D721Med (cell line): Measurements from ENCODE around the gene CFAP92.
A peak's percentile ranks its signal among the peaks of the same experiment; 100 is the strongest.

ENCODE experiments used
- DNase-seq: peaks from one replicate; pipeline ENCODE4 v3.0.0; 2011; ENCODE audit warnings: low spot score; ENCODE audit not compliant: insufficient read length
- FAIRE-seq: peaks from 2 replicates; lab custom pipeline; 2011; peaks lifted over from hg19 to GRCh38; lab: Jason Lieb, UNC
- TF ChIP-seq, protein P1 (sequence below): IDR thresholded peaks from 2 replicates; pipeline ENCODE4 v1.5.1; 2012; ENCODE audit warnings: mild to moderate bottlenecking, control low read depth; ENCODE audit not compliant: insufficient read depth; ENCODE audit errors: missing control alignments

CFAP92 gene

DNA sequence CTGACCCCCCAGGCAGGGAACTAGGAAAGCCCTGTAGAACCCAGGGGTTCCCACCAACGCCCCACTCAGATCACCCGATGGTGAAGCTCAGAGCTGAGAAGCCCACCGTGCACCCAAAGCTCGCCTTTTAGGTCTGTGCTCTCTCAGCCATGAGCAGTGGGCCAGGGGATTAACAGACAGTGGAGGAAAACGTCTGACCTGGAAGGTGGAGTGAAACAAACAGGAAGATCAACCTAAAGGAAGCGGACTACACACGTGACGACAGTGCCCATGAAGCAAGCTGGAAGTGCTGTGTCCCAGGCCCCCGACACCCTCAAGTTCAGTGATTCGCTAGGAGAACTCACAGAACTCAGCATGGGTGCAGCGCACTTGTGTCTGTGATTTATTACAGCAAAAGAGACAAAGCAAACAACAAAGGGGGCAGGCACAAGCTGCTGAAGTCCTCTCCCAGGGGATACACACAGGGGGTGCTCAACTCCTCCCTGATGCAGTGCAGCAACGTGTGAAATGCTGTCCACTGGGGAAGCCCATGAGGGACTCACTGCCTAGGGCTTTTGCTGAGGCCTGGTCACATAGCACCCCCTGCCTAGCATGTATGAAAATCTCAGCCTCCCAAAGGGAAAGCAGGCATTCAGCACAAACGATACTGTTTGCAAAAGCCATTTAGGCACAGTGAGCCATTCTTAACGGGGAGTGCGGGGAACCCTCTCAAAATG lies 43.5 kb downstream of the CFAP92 start:
- no peak for FAIRE-seq
- peak; percentile 45 for DNase-seq
- TF ChIP-seq, protein P1, sequence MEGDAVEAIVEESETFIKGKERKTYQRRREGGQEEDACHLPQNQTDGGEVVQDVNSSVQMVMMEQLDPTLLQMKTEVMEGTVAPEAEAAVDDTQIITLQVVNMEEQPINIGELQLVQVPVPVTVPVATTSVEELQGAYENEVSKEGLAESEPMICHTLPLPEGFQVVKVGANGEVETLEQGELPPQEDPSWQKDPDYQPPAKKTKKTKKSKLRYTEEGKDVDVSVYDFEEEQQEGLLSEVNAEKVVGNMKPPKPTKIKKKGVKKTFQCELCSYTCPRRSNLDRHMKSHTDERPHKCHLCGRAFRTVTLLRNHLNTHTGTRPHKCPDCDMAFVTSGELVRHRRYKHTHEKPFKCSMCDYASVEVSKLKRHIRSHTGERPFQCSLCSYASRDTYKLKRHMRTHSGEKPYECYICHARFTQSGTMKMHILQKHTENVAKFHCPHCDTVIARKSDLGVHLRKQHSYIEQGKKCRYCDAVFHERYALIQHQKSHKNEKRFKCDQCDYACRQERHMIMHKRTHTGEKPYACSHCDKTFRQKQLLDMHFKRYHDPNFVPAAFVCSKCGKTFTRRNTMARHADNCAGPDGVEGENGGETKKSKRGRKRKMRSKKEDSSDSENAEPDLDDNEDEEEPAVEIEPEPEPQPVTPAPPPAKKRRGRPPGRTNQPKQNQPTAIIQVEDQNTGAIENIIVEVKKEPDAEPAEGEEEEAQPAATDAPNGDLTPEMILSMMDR, result peak; percentile 44

DNA sequence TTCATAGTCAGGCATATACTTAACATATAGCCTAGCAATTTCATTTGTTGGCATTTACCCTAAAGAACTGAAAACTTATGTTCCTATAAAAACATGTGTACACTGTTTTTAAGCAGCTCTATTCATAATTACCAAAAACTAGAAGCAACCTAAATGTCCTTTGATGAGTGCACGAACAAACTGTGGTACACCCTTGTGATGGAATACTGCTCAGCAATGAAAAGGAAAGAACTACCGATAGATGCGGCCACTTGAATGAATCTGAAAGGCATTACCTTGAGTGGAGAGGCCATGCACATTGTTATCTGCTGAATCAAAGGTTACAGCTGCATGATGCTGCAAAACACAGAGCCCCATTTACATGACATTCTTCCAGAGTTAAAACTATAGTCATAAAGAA lies 44.7 kb downstream of the CFAP92 start:
- no peak for FAIRE-seq
- DNase-seq, result no peak
- TF ChIP-seq, protein P1, result no peak

DNA sequence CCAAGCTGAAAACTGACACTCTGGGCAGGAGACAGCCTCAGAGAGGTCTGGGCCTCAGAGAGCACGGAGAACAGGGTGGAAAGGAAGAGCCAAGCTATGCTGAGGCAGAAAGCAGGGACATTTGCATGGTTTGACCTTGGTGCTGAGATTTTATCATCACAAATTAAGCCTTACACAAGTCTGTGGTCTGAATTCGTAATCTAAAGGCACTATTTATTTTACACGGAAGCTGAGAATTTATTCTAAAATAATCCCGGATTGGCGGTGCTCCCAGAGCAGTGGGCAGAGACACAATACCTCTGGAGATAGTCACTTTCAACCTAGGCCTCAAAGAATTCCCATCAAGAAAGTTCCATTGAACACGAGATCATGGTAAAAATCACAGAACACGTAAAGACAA lies 47.5 kb downstream of the CFAP92 start:
- no peak for DNase-seq
- FAIRE-seq, result no peak
- TF ChIP-seq, protein P1, result no peak

DNA sequence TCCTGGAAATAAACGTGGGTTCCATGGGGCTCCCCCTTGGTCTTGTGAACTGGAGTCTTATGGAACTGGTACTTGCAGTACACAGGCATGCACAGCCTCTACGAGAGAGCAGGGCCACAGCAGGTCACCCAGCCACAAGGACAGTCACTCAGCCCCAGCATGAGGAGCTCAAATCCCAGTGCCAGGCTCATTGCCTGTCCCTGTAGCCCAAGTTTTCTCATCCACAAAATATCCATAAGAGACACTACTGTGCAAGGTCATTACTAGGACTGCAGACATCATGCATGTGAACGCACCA lies 48.0 kb downstream of the CFAP92 start:
- no peak for DNase-seq
- no peak for FAIRE-seq
- TF ChIP-seq, protein P1, result no peak

DNA sequence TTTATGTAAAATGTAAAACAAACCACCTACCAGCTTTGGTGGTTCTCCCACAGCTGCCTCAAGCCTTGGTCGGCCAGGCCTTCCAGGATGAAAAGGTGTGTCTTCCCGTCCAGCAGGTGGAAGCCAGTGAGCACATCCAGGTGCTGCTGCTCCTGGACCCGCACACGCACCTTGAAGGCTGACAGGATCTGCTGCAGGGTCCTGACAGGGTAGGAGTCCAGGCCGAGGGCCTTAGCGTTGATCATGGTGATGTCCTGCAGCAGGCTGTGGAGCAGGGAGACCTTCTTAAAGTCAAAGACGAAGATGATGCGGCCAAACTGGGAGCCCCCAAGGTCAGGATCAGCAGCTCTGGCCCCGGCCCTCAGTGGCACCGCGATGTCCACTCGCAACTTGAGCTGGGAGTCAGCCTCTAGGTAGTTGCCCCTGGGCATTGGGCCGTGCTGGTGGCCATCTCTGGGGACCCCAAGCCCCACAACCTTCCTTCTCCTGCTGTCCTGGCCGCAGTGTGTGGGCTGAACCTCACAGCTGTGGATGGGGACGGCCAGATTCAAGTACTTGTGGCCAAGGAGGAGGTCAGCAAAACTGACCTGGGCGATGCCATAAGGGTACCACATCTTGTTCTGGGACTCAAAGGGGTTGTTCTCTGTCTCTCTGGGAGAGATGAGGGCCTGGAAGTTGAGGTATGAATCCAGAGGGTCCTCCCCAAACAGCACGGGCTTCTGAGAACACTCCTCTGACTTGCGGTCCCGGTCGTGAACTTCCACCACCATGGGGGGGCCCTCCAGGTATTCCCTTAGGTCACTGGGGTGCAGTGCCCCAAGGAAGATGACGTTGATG lies 48.6 kb downstream of the CFAP92 start:
- DNase-seq, result no peak
- FAIRE-seq, result no peak
- TF ChIP-seq, protein P1, result no peak

DNA sequence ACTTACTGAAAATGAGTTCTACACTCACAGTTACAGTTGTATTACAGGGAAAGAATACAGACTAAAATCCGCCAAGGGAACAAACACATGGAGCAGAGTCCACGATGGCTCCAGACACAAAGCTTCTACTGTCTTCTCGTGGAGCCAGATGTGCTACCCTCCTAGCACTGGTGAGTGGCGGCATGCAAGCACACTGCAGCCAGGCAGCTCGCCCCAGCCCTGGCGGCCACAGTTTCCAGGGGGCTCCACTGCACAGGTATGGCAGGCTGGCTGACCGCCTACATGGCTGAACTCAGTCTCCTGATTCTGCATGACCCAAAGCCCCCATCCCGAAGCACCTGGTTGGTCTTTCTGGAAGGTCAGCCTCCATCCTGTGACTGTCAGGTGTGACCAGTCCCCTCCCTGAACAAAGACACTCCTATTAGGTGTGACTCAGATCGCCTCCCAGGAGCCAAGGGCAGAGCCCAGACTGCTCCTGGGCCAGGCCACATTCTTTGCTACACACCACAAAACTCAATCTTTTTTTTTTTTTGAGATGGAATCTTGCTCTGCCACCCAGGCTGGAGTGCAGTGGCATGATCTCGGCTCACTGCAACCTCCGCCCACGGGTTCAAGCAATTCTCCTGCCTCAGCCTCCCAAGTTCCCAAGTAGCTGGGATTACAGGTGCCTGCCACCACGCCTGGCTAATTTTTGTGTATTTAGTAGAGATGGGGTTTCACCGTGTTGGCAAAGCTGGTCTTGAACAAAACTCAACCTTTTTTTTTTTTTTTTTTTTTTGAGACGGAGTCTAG lies 51.5 kb downstream of the CFAP92 start:
- FAIRE-seq (no peak), DNase-seq (no peak)
- TF ChIP-seq, protein P1, result no peak
